Activated naive CD4-positive, alpha-beta T cell treated with anti-CD3 and anti-CD28 coated beads, Interleukin-2, amount 50 U/mL, for 24 hours (primary cell): ENCODE measurements around the gene SPATA32.

Source experiments
- H3K27ac Mint-ChIP-seq: one replicate; pipeline ENCODE4 v1.8.0; 2021; ENCODE audit warnings: mild to moderate bottlenecking, mixed read lengths
- H3K27me3 Mint-ChIP-seq: one replicate; pipeline ENCODE4 v1.8.0; 2021; ENCODE audit warnings: mixed read lengths
- H3K36me3 Mint-ChIP-seq: one replicate; pipeline ENCODE4 v1.8.0; 2021; ENCODE audit warnings: mixed read lengths
- H3K4me1 Mint-ChIP-seq: one replicate; pipeline ENCODE4 v1.8.0; 2021; ENCODE audit warnings: mixed read lengths
- H3K4me3 Mint-ChIP-seq: one replicate; pipeline ENCODE4 v1.8.0; 2021; ENCODE audit warnings: mild to moderate bottlenecking, mixed read lengths
- H3K9me3 Mint-ChIP-seq: one replicate; pipeline ENCODE4 v1.8.0; 2021; ENCODE audit warnings: mixed read lengths

SPATA32 gene

GRCh38 chr17:45284176-45285140 is 22.6 kb upstream of the SPATA32 start:
- H3K9me3 Mint-ChIP-seq = no peaks in the 10 kb centered on the region
- H3K4me1 Mint-ChIP-seq = no peaks in the 10 kb centered on the region
- H3K27me3 Mint-ChIP-seq = no peaks in the 10 kb centered on the region
- H3K36me3 Mint-ChIP-seq = peaks cover 13% of the 10 kb centered on the region
- peak overlapping the region; percentile 89 for H3K27ac Mint-ChIP-seq
- no peak overlapping the region for H3K4me3 Mint-ChIP-seq

GRCh38 chr17:45283711-45284110 is 21.8 kb upstream of the SPATA32 start:
- Mint-ChIP-seq H3K36me3 (peaks cover 12% of the 10 kb centered on the region), H3K27ac (peak overlapping the region; percentile 83), H3K9me3 (no peaks in the 10 kb centered on the region), H3K4me3 (no peak overlapping the region), H3K27me3 (no peaks in the 10 kb centered on the region), H3K4me1 (peaks cover 3% of the 10 kb centered on the region)

GRCh38 chr17:45282683-45283644 is 21.1 kb upstream of the SPATA32 start:
- Mint-ChIP-seq H3K9me3 (no peaks in the 10 kb centered on the region), H3K27ac (peak overlapping the region; percentile 53), H3K4me1 (peaks cover 3% of the 10 kb centered on the region), H3K36me3 (peaks cover 11% of the 10 kb centered on the region), H3K4me3 (no peak overlapping the region), H3K27me3 (no peaks in the 10 kb centered on the region)

GRCh38 chr17:45279898-45280297 is 18.0 kb upstream of the SPATA32 start:
- Mint-ChIP-seq H3K36me3 (peaks cover 9% of the 10 kb centered on the region), H3K4me1 (peaks cover 11% of the 10 kb centered on the region), H3K9me3 (no peaks in the 10 kb centered on the region), H3K27me3 (no peaks in the 10 kb centered on the region), H3K4me3 (no peak overlapping the region), H3K27ac (peak overlapping the region; percentile 70)

DNA sequence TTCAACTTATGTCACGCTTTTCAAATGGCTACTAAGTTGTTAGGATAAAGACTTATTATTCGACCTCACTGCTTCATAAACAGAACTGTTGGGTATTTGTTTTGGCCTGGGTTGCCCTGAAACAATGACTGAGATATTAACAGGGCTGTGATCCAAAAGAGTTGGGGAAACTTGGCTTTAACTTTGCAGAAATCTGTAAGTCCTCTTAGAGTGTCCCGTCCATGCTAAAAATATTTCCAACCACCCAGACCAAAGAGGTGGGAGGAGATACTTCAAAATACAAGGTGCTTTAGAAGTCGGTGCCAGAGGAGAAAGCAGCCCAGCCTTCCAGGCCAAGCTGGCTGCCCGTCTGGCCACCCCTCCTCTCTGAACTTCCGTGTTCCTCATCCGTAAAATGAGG is 16.1 kb upstream of the SPATA32 start:
- Mint-ChIP-seq H3K27me3 (no peaks in the 10 kb centered on the region), H3K27ac (no peak overlapping the region), H3K36me3 (peaks cover 8% of the 10 kb centered on the region), H3K4me3 (no peak overlapping the region), H3K4me1 (peaks cover 11% of the 10 kb centered on the region), H3K9me3 (no peaks in the 10 kb centered on the region)

- H3K27ac Mint-ChIP-seq = peak overlapping the region; percentile 53
- H3K27me3 Mint-ChIP-seq = no peaks in the 10 kb centered on the region
- H3K36me3 Mint-ChIP-seq = peaks cover 8% of the 10 kb centered on the region
- H3K9me3 Mint-ChIP-seq = no peaks in the 10 kb centered on the region
- H3K4me3 Mint-ChIP-seq = no peak overlapping the region
- H3K4me1 Mint-ChIP-seq = peaks cover 11% of the 10 kb centered on the region
These were observed 15.4 kb upstream of the SPATA32 start for GRCh38 chr17:45277216-45277849.

GRCh38 chr17:45276031-45276430 is 14.1 kb upstream of the SPATA32 start:
- Mint-ChIP-seq H3K4me1 (peaks cover 12% of the 10 kb centered on the region), H3K4me3 (no peak overlapping the region), H3K27ac (no peak overlapping the region), H3K27me3 (no peaks in the 10 kb centered on the region), H3K9me3 (no peaks in the 10 kb centered on the region), H3K36me3 (peaks cover 8% of the 10 kb centered on the region)

DNA sequence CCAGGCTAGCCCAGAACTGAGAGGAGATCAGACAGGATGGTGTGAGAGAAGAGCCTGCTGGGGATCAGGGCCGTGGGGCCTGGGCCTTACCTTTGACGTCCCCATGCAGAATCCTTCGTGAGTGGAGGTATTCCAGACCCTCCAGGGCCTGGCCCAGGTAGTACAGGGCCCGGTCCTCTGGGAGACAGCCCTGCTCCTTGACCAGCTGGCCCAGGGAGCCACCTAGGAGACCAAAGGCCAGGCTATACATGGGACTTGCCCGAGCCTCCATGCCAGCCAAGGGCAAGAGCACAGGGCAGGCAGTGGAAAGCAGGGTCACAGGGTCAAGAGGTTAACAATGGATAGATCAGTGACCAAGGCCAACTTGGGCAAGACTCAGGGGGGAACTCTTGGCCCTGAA is 12.1 kb upstream of the SPATA32 start:
- H3K36me3 Mint-ChIP-seq = peaks cover 8% of the 10 kb centered on the region
- H3K9me3 Mint-ChIP-seq = no peaks in the 10 kb centered on the region
- H3K4me3 Mint-ChIP-seq = no peak overlapping the region
- peaks cover 24% of the 10 kb centered on the region for H3K4me1 Mint-ChIP-seq
- no peak overlapping the region for H3K27ac Mint-ChIP-seq
- no peaks in the 10 kb centered on the region for H3K27me3 Mint-ChIP-seq

GRCh38 chr17:45273551-45273957 is 11.7 kb upstream of the SPATA32 start:
- Mint-ChIP-seq H3K4me3 (no peak overlapping the region), H3K9me3 (no peaks in the 10 kb centered on the region), H3K27ac (no peak overlapping the region), H3K36me3 (peaks cover 6% of the 10 kb centered on the region), H3K4me1 (peaks cover 21% of the 10 kb centered on the region), H3K27me3 (no peaks in the 10 kb centered on the region)

DNA sequence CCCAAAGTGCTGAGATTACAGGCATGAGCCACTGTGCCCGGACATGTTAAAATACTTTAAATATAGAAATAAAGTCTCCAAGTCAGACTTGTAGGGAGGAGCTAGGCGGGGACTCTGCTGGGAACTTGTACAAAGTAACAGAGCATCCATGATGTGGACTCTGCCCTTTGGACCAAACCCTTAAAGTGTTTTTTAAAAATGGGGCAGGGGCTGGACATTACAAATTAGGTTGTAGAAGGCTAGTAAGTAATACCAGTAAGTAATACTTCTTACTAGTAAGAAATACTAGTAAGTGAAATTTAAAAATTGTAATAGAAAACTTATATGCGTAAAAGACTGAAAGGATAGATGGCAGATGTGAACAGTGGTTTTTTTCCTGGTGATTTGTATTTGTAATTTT is 9.7 kb upstream of the SPATA32 start:
- H3K4me3 Mint-ChIP-seq = no peak overlapping the region
- peaks cover 13% of the 10 kb centered on the region for H3K4me1 Mint-ChIP-seq
- H3K36me3 Mint-ChIP-seq = peaks cover 8% of the 10 kb centered on the region
- no peak overlapping the region for H3K27ac Mint-ChIP-seq
- H3K27me3 Mint-ChIP-seq = no peaks in the 10 kb centered on the region
- H3K9me3 Mint-ChIP-seq = no peaks in the 10 kb centered on the region

GRCh38 chr17:45270828-45271418 is 9.0 kb upstream of the SPATA32 start:
- Mint-ChIP-seq H3K9me3 (no peaks in the 10 kb centered on the region), H3K4me3 (no peak overlapping the region), H3K27me3 (no peaks in the 10 kb centered on the region), H3K36me3 (peaks cover 8% of the 10 kb centered on the region), H3K27ac (peak overlapping the region; percentile 30), H3K4me1 (peaks cover 13% of the 10 kb centered on the region)

- Mint-ChIP-seq H3K4me1 (peaks cover 13% of the 10 kb centered on the region), H3K27me3 (no peaks in the 10 kb centered on the region), H3K27ac (peak overlapping the region; percentile 68), H3K9me3 (no peaks in the 10 kb centered on the region), H3K4me3 (no peak overlapping the region), H3K36me3 (peaks cover 8% of the 10 kb centered on the region)
These were observed 8.0 kb upstream of the SPATA32 start for GRCh38 chr17:45269912-45270311.

DNA sequence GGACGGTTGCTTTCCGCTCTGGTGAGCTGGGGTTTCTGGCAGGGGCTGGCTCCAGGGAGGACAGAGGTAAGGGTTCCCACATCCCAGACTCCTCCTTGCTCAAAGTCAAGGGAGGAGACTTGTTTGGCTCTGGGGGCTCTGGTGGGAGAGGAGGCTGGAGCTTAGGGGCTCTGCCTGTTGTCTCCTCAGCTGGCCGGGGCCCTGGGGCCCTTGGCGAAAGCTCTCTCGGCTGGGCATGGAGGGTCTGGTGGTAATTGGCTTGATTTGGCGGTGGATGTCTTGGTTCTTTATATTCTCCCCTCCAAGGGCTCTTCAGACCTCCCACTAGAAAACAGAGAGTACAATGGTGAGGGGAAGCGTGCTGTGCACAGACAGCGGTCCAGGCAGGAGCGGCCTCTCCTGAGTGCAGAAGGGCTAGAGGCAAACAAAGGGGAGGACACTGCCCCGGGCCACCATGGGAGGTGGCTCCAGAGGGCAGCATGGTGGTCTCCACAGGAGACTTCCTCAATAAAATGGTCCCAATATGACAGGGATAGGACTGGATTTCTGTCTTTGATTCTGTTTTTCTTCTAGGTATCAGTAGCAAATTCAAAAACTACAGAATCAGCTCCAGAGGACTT is 5.7 kb upstream of the SPATA32 start:
- Mint-ChIP-seq H3K27me3 (no peaks in the 10 kb centered on the region), H3K27ac (no peak overlapping the region), H3K9me3 (no peaks in the 10 kb centered on the region), H3K4me3 (no peak overlapping the region), H3K36me3 (peaks cover 7% of the 10 kb centered on the region), H3K4me1 (peaks cover 22% of the 10 kb centered on the region)

DNA sequence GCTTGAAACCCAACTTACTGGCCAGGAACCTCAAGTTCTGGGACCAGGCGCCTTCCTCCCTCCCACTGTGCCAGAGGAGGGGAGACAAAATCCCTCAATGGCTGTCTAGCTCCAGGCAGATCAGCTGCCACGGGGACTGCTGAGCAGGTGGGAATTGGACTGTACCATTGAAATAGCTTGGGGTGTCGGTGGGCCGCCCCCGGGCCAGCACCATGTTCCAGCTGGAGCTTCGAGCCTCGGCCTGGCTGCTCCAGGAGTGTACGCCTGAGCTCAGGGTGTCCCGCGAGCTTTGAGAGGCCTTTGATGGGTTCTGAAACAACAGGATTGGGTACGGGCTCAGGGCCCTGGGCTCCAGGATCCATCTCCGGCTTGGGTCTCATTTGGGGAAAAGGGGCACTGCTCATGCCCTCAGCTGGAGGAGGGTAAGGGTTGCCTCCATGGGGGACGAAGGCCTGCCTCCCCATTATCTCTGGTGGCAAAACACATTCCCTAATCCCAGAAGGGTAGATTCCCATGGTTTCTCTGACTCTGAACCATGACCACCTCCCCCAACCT is 4.6 kb upstream of the SPATA32 start:
- Mint-ChIP-seq H3K4me3 (no peak overlapping the region), H3K36me3 (peaks cover 7% of the 10 kb centered on the region), H3K9me3 (no peaks in the 10 kb centered on the region), H3K27me3 (no peaks in the 10 kb centered on the region), H3K4me1 (peaks cover 24% of the 10 kb centered on the region), H3K27ac (peak overlapping the region; percentile 59)
